NT2/D1 (cell line): ENCODE data around the gene BAG5.

Source experiments
- SUZ12 ChIP-seq: IDR thresholded peaks from 2 replicates; pipeline ENCODE4 v1.6.1; 2011; ENCODE audit not compliant: insufficient read length, insufficient read depth; ENCODE audit errors: extremely low read depth
- YY1 ChIP-seq: IDR thresholded peaks from 2 replicates; pipeline ENCODE4 v1.6.1; 2011; ENCODE audit not compliant: insufficient read length, insufficient read depth
- ZNF274 ChIP-seq: IDR thresholded peaks from 2 replicates; pipeline ENCODE4 v1.6.1; 2011; ENCODE audit warnings: mild to moderate bottlenecking, low read depth, low read length

DNA sequence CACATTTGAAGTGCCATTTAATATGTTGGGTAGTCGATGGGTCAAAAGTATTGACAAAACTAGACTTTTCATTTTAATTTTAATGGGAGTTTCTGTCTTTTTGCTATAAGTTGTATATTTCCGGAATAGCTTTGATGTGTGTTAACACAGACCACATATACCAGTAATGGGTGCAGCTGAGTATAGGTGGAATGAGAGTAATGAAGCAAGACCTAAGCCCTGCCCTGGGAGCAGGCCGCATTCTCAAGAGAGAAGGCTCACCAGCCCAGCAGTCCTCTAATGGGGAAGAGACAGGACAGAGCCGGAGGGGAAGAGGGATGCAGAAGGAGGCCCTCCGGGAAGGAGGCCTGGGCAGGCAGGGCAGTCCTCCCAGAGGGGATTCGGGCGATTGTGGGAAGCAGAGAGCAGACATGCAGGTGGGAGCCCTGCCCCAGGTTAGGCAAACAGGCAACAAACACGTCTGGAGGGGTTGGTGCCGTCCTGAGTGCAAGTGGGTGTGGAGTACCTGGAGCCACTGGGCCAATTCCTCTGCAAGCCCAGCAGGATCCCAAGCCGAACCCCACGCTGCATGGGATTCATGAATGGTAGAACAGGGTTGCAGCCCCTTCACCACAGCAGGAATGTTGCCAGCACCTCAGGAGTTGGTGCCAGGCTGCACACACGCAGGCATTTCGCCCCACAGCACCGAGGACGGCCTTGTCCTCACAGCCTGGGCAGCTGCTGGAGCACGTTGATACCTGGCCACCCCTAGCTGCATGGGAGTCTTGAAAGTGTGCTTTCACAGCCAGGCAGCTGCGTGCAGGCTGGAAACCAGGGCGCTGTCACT, 47.6 kb downstream of the BAG5 start:
- TF ChIP-seq YY1 (no peak), ZNF274 (no peak), SUZ12 (no peak)
